Measurements from ENCODE around the gene HUNK. TPM values are rescaled to one million over a fixed set of nuclear protein-coding genes. Genes with fewer than 3 reads are reported as not detected.

Gene HUNK
- total and polyA plus RNA-seq, 2 of the 8 experiments (the other 6 are each of a cell fraction or from before 2014, with no cell fraction given) = 1.9 to 10.2 TPM

- TF ChIP-seq GABPA (IDR thresholded peaks at IDR 0.05; ENCODE audit: borderline replicate concordance, insufficient read depth, low read length) = no peak
- TF ChIP-seq CEBPB (IDR thresholded peaks at IDR 0.05; ENCODE audit: low read depth, low read length) = no peak
Observed at GRCh38 chr21:31887391-31887841, 14.6 kb downstream of the HUNK start (continued).
